Type B pancreatic cell (in vitro differentiated cells): Measurements from ENCODE around the gene PSMA3. TPM values are rescaled to one million over a fixed set of nuclear protein-coding genes. Genes with fewer than 3 reads are reported as not detected.

Experiments used
- DNase-seq: peaks from one replicate; pipeline ENCODE4 v3.0.0; 2021; ENCODE audit warnings: mixed read lengths; ENCODE audit not compliant: unreplicated experiment; ENCODE audit errors: extremely low spot score
- H3K27ac Mint-ChIP-seq: 2 replicates; pipeline ENCODE4 v1.8.0; 2021; ENCODE audit warnings: mild to moderate bottlenecking, mixed read lengths
- H3K27me3 Mint-ChIP-seq: 2 replicates; pipeline ENCODE4 v1.8.0; 2021; ENCODE audit warnings: mixed read lengths
- H3K36me3 Mint-ChIP-seq: 2 replicates; pipeline ENCODE4 v1.8.0; 2021; ENCODE audit warnings: mixed read lengths
- H3K4me1 Mint-ChIP-seq: one replicate; pipeline ENCODE4 v1.8.0; 2021; ENCODE audit warnings: mixed read lengths; ENCODE audit not compliant: unreplicated experiment
- H3K4me3 Mint-ChIP-seq: 2 replicates; pipeline ENCODE4 v1.8.0; 2021; ENCODE audit warnings: mild to moderate bottlenecking, mixed read lengths
- H3K9me3 Mint-ChIP-seq: 2 replicates; pipeline ENCODE4 v1.8.0; 2021; ENCODE audit warnings: mixed read lengths
- total RNA-seq: library from RNA; stranded (reverse); gene quantifications from 2 replicates; pipeline ENCODE4 v1.2.1, GENCODE V29; 2021; ENCODE audit warnings: low replicate concordance
- TF ChIP-seq, protein P1 (sequence below): fragments of 200-600 bp; sonication (generic); conservative IDR thresholded peaks from 2 replicates; pipeline ENCODE4 v1.5.0; 2021; ENCODE audit warnings: antibody characterized with exemption, mild to moderate bottlenecking

PSMA3 gene
- total RNA-seq, 1 donor from 2014 or later = 170 TPM

DNA sequence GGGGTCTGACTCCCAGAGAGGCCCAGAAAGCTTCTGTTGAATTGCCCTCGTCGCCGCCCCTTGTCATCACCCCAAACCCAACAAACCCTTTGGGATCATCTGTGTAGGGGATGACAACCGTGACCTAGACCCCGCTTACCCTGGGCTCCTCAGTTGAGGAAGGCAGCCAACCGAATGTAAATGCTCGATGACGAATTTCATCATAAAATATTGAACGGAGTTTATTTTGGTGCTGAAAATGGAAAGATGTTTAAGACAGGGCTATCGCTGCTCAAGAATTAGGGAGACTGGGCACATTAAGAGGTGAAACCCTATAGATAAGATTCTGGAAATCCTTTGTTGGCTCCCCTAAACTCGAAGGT, 44.2 kb upstream of the PSMA3 start:
- H3K9me3 Mint-ChIP-seq = no peaks in the 10 kb centered on the region
- peaks cover 8% of the 10 kb centered on the region for H3K36me3 Mint-ChIP-seq
- H3K27me3 Mint-ChIP-seq = peaks cover 5% of the 10 kb centered on the region
- TF ChIP-seq, protein P1, sequence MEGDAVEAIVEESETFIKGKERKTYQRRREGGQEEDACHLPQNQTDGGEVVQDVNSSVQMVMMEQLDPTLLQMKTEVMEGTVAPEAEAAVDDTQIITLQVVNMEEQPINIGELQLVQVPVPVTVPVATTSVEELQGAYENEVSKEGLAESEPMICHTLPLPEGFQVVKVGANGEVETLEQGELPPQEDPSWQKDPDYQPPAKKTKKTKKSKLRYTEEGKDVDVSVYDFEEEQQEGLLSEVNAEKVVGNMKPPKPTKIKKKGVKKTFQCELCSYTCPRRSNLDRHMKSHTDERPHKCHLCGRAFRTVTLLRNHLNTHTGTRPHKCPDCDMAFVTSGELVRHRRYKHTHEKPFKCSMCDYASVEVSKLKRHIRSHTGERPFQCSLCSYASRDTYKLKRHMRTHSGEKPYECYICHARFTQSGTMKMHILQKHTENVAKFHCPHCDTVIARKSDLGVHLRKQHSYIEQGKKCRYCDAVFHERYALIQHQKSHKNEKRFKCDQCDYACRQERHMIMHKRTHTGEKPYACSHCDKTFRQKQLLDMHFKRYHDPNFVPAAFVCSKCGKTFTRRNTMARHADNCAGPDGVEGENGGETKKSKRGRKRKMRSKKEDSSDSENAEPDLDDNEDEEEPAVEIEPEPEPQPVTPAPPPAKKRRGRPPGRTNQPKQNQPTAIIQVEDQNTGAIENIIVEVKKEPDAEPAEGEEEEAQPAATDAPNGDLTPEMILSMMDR = no peak
- H3K27ac Mint-ChIP-seq = peak overlapping the region; percentile 93
- DNase-seq = no peak
- H3K4me1 Mint-ChIP-seq = peaks cover 17% of the 10 kb centered on the region
- peak overlapping the region; percentile 95 for H3K4me3 Mint-ChIP-seq

DNA sequence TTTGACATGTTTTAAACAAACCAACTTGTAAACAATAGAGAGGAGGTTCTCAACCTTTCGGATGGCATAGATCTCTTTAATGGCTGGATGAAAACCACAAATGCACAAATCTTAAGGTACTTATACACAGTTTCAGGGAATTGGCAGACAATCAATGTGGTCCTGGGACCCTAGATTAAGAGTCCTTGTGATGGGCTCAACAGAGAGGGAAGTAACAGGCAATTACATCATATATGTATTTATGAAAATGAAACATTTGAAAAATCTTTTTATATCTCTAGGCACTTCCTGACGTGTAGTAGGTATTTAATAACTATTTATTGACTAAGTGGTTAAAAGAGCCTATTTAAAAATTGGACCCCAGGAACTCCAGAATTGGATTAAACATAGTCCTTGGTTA, 43.8 kb upstream of the PSMA3 start:
- Mint-ChIP-seq H3K9me3 (no peaks in the 10 kb centered on the region), H3K27ac (peak overlapping the region; percentile 93), H3K4me1 (peaks cover 17% of the 10 kb centered on the region), H3K4me3 (peak overlapping the region; percentile 95), H3K27me3 (peaks cover 2% of the 10 kb centered on the region), H3K36me3 (peaks cover 8% of the 10 kb centered on the region)
- TF ChIP-seq, protein P1 = no peak
- no peak for DNase-seq

DNA sequence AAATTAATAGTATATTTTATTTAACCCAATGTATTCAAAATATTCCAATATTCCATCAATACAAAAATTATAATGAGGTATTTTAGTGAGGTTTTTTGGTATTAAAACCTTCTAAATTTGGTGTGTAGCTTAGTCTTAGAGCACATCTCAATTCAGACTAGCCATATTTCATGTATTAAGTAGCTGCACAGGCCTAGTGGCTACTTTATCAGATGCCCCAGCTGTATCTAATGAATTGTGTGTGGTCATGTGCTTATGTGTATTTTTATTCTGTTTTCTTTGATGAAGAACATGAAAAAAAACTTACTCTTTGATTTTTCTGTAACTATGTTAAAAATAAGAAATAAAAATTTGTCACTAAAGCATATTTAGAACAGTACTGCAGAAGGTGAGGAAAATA, 31.5 kb upstream of the PSMA3 start:
- TF ChIP-seq, protein P1 = no peak
- H3K4me3 Mint-ChIP-seq = no peak overlapping the region
- H3K36me3 Mint-ChIP-seq = peaks cover 28% of the 10 kb centered on the region
- no peaks in the 10 kb centered on the region for H3K9me3 Mint-ChIP-seq
- no peak overlapping the region for H3K27ac Mint-ChIP-seq
- DNase-seq = no peak
- H3K27me3 Mint-ChIP-seq = no peaks in the 10 kb centered on the region
- no peaks in the 10 kb centered on the region for H3K4me1 Mint-ChIP-seq

DNA sequence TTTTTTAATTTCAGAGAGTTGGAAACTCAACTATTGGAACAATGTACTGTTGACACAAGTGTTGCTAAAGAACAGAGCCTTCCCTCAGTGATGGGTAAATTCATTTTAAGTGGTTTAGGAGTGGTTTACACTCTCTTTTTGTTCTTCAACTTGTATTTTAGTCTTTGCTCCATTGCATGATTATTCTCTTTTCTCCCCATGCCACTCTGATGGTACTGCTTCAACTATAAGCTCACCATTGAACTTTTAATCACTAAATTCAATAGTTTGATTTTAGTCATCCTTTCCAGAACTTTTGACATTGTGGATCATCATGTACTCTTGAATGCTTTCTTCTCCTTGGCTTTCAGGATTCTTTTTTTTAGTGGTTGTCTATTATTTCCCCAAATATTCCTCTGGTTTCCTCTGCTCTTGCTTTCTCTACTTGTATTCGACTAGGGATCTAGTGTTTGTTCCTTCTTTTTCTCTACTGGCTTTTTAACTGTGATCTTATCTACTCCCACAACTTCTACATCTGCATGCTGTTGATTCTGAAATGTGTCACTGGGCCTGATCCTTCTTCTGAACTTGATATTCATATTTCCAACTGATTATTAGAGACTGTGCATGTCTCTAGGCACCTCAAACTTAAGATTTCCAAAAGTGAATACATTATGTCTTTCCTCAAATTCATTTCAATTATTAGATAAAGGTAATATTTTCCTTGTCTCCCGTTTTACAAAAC, 29.3 kb upstream of the PSMA3 start:
- DNase-seq = no peak
- no peaks in the 10 kb centered on the region for H3K27me3 Mint-ChIP-seq
- no peak overlapping the region for H3K27ac Mint-ChIP-seq
- TF ChIP-seq, protein P1 = no peak
- no peaks in the 10 kb centered on the region for H3K9me3 Mint-ChIP-seq
- H3K36me3 Mint-ChIP-seq = peaks cover 29% of the 10 kb centered on the region
- H3K4me1 Mint-ChIP-seq = no peaks in the 10 kb centered on the region
- no peak overlapping the region for H3K4me3 Mint-ChIP-seq

DNA sequence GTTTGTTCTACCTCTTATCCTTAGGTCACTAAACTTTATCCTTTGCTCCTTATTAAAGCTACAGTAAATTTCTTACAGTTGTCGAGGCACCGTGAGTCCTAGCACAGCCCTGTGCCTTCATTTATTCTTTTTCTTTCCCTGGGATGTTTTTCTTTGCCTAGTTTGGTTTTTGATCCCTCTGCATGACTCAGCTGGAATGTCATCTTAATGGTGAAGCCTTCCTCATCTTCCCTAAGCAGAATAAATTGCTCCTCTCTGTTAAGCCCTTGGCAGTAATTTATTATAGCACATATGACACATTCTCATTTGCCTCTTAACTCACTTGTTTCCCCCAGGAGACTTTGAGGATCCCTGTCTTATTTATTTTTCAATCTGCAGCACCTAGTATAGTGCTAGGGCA, 28.1 kb upstream of the PSMA3 start:
- Mint-ChIP-seq H3K36me3 (peaks cover 25% of the 10 kb centered on the region), H3K4me1 (no peaks in the 10 kb centered on the region), H3K4me3 (no peak overlapping the region), H3K27me3 (no peaks in the 10 kb centered on the region), H3K27ac (peak overlapping the region; percentile 25), H3K9me3 (no peaks in the 10 kb centered on the region)
- no peak for DNase-seq
- TF ChIP-seq, protein P1 = no peak
